ENCODE data around the gene DAZ3. TPM values are rescaled to one million over a fixed set of nuclear protein-coding genes. Genes with fewer than 3 reads are reported as not detected.
"Not testable (repeated sequence)": the region's sequence is repeated elsewhere in the genome, so short reads cannot be mapped to it uniquely, and the experiment has no call there.

Gene DAZ3
- total RNA-seq (2016; rRNA removed; fragmentation: Illumina TruSeq; extraction: Trizol): not detected in 2 replicates
- total RNA-seq (2016; cell fraction: cytosol; rRNA removed; fragmentation: Illumina TruSeq; extraction: Trizol; ENCODE audit: low read depth): not detected in 2 replicates
- total RNA-seq (2016; cell fraction: insoluble cytoplasmic fraction; rRNA removed; fragmentation: Illumina TruSeq; extraction: Trizol): not detected in 2 replicates
- not detected in 2 replicates for total RNA-seq (2016; cell fraction: membrane; rRNA removed; fragmentation: Illumina TruSeq; extraction: Trizol)
- not detected in 2 replicates for total RNA-seq (2016; cell fraction: nucleus; rRNA removed; fragmentation: Illumina TruSeq; extraction: Trizol)
- not detected in 2 replicates for polyA plus RNA-seq (2011; rRNA removed)
- polyA plus RNA-seq (2011; cell fraction: cytosol; rRNA removed): not detected in 2 replicates
- not detected in 2 replicates for polyA plus RNA-seq (2011; cell fraction: nucleus; rRNA removed)
- polyA plus RNA-seq (2012): not detected in 2 replicates
- not detected in 2 replicates for polyA plus RNA-seq (2016; cell fraction: cytosol; fragmentation: Illumina TruSeq; extraction: Trizol; ENCODE audit: low read depth)
- not detected in 2 replicates for polyA plus RNA-seq (2016; cell fraction: insoluble cytoplasmic fraction; fragmentation: Illumina TruSeq; extraction: Trizol; ENCODE audit: low read depth)
- polyA plus RNA-seq (2016; cell fraction: membrane; fragmentation: Illumina TruSeq; extraction: Trizol; ENCODE audit: low read depth): not detected in 2 replicates
- polyA plus RNA-seq (2016; cell fraction: nucleus; fragmentation: Illumina TruSeq; extraction: Trizol; ENCODE audit: insufficient read depth, low read depth): not detected in 2 replicates
- polyA minus RNA-seq (2011; rRNA and poly(A)+ RNA removed; ENCODE audit: low replicate concordance): not detected in 2 replicates
- polyA minus RNA-seq (2011; cell fraction: cytosol; rRNA and poly(A)+ RNA removed): not detected in 2 replicates
- polyA minus RNA-seq (2011; cell fraction: nucleus; rRNA and poly(A)+ RNA removed): not detected in 2 replicates
- percentile 2 among the genes with signal in this experiment for Bru-seq, nascent RNA
- not detected for BruChase-seq, experiment 1, labeled RNA remaining after a 6-hour chase
- not detected for BruChase-seq, experiment 2, labeled RNA remaining after a 2-hour chase
- long read RNA-seq, experiment 1: 0 reads
- long read RNA-seq, experiment 2: 0 reads

GRCh38 chrY:24813293-24813692 lies at the start of gene DAZ3:
Gene DAZ3, minus strand, starts transcription at chrY:24813393. Its CDS starts 208 bp downstream, at chrY:24813185.
- H2AFZ ChIP-seq (ENCODE audit: low read length); H3K27me3 ChIP-seq (ENCODE audit: control insufficient read depth in 1 of 2, insufficient read depth in 2 of 2, low read length in 2 of 2); H4K20me1 ChIP-seq (ENCODE audit: insufficient read depth, low read length); H3K36me3 ChIP-seq (replicated peaks in 1 of 2; ENCODE audit: control insufficient read depth in 1 of 2, insufficient read depth in 2 of 2, low read length in 2 of 2); in situ Hi-C loops (cut with HindIII; ENCODE audit: extremely low pct_ligation_motif_present, low pct_unique_long_range_greater_than_20kb); H3K4me2 ChIP-seq (ENCODE audit: low read depth, low read length); H3K27ac ChIP-seq (ENCODE audit: extremely low read length, insufficient read depth, low read length); H3K79me2 ChIP-seq (ENCODE audit: insufficient read depth, low read length); DNase-seq (ENCODE audit: low spot score); H3K4me3 ChIP-seq (replicated peaks in 1 of 3; ENCODE audit: insufficient read depth in 1 of 3, low read depth in 2 of 3, low read length in 3 of 3); intact Hi-C loops (cut with micrococcal nuclease; ENCODE audit: unreplicated experiment); ATAC-seq; BruUV-seq (replicated peaks); CTCF ChIA-PET (ENCODE audit: low intra/inter-chr PET ratio, low total read pairs); FAIRE-seq; H3K4me1 ChIP-seq (ENCODE audit: insufficient read depth, low read length); POLR2A ChIA-PET; H3K9ac ChIP-seq (ENCODE audit: insufficient read depth, low read depth, low read length); H3K9me3 ChIP-seq (ENCODE audit: low read length): not testable (repeated sequence)
- WGBS (ENCODE audit: low lambda C conversion rate): no CpG with 5 or more reads among the region's 23 CpGs

GRCh38 chrY:24833619-24834018 lies 20.4 kb upstream of the DAZ3 start, which contains the start of gene DAZ4:
Gene DAZ4, plus strand, starts transcription at chrY:24833919. Its CDS starts 208 bp downstream, at chrY:24834127.
- ATAC-seq; H3K4me2 ChIP-seq (ENCODE audit: low read depth, low read length); DNase-seq (ENCODE audit: low spot score); H2AFZ ChIP-seq (ENCODE audit: low read length); H3K27ac ChIP-seq (ENCODE audit: extremely low read length, insufficient read depth, low read length); CTCF ChIA-PET (ENCODE audit: low intra/inter-chr PET ratio, low total read pairs); H3K9ac ChIP-seq (ENCODE audit: insufficient read depth, low read depth, low read length); in situ Hi-C loops (cut with HindIII; ENCODE audit: extremely low pct_ligation_motif_present, low pct_unique_long_range_greater_than_20kb); H4K20me1 ChIP-seq (ENCODE audit: insufficient read depth, low read length); FAIRE-seq; H3K27me3 ChIP-seq (ENCODE audit: control insufficient read depth in 1 of 2, insufficient read depth in 2 of 2, low read length in 2 of 2); H3K9me3 ChIP-seq (ENCODE audit: low read length); POLR2A ChIA-PET; BruUV-seq (replicated peaks); intact Hi-C loops (cut with micrococcal nuclease; ENCODE audit: unreplicated experiment); H3K4me3 ChIP-seq (replicated peaks in 1 of 3; ENCODE audit: insufficient read depth in 1 of 3, low read depth in 2 of 3, low read length in 3 of 3); H3K79me2 ChIP-seq (ENCODE audit: insufficient read depth, low read length); H3K36me3 ChIP-seq (replicated peaks in 1 of 2; ENCODE audit: control insufficient read depth in 1 of 2, insufficient read depth in 2 of 2, low read length in 2 of 2); H3K4me1 ChIP-seq (ENCODE audit: insufficient read depth, low read length): not testable (repeated sequence)
- WGBS (ENCODE audit: low lambda C conversion rate): no CpG with 5 or more reads among the region's 23 CpGs

DNA sequence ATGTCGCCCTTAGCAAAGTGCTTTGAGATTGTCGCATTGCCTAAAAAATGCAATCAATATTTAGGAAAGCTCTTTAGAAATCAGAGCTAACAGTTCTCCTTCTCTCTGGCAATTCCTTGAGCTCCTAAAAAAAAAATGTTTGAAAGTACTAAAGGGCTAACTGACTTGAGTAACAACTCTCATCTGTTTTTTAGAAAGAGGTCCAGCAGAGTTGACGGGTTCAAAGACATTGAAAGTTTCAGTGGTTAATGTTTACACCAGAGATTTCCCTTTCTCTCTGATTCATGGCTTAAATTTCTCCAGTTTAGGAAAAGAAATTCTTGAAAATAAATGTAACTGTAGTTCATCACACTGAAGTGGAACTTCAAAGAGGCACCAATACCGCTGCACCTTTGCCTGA lies 11.9 kb upstream of the DAZ3 start:
- not testable (repeated sequence) for H3K27me3 ChIP-seq (ENCODE audit: control insufficient read depth in 1 of 2, insufficient read depth in 2 of 2, low read length in 2 of 2)

More for the DNA sequence above, 11.9 kb upstream of the DAZ3 start:
- ATAC-seq; H3K4me1 ChIP-seq (ENCODE audit: insufficient read depth, low read length); H3K9me3 ChIP-seq (ENCODE audit: low read length); H4K20me1 ChIP-seq (ENCODE audit: insufficient read depth, low read length); H2AFZ ChIP-seq (ENCODE audit: low read length); FAIRE-seq; DNase-seq (ENCODE audit: low spot score); H3K9ac ChIP-seq (ENCODE audit: insufficient read depth, low read depth, low read length); H3K4me3 ChIP-seq (replicated peaks in 1 of 3; ENCODE audit: insufficient read depth in 1 of 3, low read depth in 2 of 3, low read length in 3 of 3); H3K27ac ChIP-seq (ENCODE audit: extremely low read length, insufficient read depth, low read length); POLR2A ChIA-PET; BruUV-seq (replicated peaks); CTCF ChIA-PET (ENCODE audit: low intra/inter-chr PET ratio, low total read pairs); H3K4me2 ChIP-seq (ENCODE audit: low read depth, low read length); H3K79me2 ChIP-seq (ENCODE audit: insufficient read depth, low read length); H3K36me3 ChIP-seq (replicated peaks in 1 of 2; ENCODE audit: control insufficient read depth in 1 of 2, insufficient read depth in 2 of 2, low read length in 2 of 2); intact Hi-C loops (cut with micrococcal nuclease; ENCODE audit: unreplicated experiment); in situ Hi-C loops (cut with HindIII; ENCODE audit: extremely low pct_ligation_motif_present, low pct_unique_long_range_greater_than_20kb): not testable (repeated sequence)
- WGBS (ENCODE audit: low lambda C conversion rate): no CpG with 5 or more reads among the region's 4 CpGs

All from HepG2 (cell line).